C4-2B (cell line): ENCODE data around the gene PNMA6E.

Experiments used
- CTCF ChIP-seq: fragments of 450-650 bp; conservative IDR thresholded peaks from 2 replicates; pipeline ENCODE4 v1.5.1; 2017; ENCODE audit warnings: mild to moderate bottlenecking
- ZFX ChIP-seq: fragments of 450-650 bp; IDR thresholded peaks from 2 replicates; pipeline ENCODE4 v1.6.1; 2017

DNA sequence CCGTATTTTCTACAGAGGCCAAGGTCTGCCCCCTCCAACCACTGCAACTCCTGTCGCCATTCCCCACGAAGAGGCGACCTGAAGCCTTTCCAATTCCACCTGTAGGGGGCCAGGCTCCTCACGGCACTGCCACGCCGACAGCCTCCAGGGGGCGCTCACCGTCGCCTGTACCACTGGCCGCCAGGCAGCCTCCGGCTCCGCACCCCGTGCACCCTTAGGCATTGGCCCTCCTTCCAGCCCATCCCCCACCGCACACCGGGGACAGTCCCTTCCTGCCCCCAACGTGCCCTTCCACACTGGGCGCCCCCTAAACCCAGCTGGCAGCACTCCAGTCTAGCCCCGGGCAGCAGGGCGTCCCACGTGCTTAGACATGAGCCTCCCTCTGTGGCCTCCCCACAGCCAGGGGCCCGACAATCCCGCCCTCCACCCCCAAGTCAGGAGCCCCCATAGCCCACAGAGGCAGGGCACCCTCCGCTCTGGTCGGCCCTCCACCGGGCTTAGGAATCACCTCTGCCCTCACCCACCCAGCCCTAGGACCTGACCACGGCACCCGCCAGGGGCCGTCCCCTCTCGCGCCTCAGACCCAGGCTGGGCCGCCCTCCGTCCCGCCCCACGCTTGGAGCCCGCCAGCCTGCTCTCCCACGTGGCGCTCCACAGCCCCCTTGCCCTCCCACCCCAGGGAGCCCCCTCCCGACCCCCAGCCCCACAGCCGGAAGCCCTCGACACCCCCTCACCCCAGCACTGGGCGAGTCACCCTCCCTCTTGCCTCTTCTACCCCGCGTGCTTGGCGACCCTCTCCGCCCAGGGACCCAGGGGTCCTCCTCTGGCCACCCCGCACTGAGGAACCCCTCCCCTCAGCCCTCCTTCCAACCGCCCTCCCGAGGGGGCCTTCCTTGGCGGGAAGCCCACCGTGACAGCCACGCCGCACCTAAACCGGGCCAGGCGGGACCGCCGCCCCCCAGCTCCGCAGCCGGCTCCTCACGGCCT, 711 bp downstream of the PNMA6E start:
- peak; percentile 84 for TF ChIP-seq CTCF
- no peak for TF ChIP-seq ZFX
